ENCODE data around the gene ATXN7L1.
"Not testable (repeated sequence)": the region's sequence is repeated elsewhere in the genome, so short reads cannot be mapped to it uniquely, and the experiment has no call there.

Gene ATXN7L1

GRCh38 chr7:105718511-105718925 is 157.9 kb downstream of the ATXN7L1 start:
- no peak overlapping the region for H3K27ac ChIP-seq
- in situ Hi-C loops (cut with HindIII; ENCODE audit: low pct_ligation_motif_present, low sequenced_read_pairs), result no loop called here
- H3K4me3 ChIP-seq (ENCODE audit: low read depth, low read length), result no peak overlapping the region
- H3K36me3 ChIP-seq (replicated peaks), result no peaks in the 10 kb centered on the region
- TF ChIP-seq CTCF (IDR thresholded peaks at IDR 0.05; ENCODE audit: low read depth, low read length, missing control alignments), result no peak
- H3K27me3 ChIP-seq (replicated peaks), result no peaks in the 10 kb centered on the region
- DNase-seq, result no peak

DNA sequence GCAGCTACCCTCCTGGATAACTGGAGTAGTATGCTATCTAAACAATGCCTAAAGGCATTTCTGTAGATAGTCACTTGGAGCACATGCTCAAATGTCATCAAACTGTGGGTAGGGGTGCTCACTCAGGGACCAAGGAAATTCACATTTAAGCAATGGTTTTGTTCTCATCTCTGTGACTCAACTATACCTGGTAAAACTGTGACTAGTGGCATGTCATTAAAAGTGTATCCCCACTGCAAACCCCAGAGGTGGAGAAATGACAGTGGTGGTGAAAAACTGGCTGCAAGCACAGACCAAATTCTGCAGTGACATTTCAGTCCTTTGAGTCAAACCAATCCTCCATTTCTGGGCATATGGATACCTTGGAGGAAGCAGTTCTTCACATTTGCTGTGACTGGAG is 160.9 kb downstream of the ATXN7L1 start:
- DNase-seq, result no peak
- no peak for TF ChIP-seq CTCF (IDR thresholded peaks at IDR 0.05; ENCODE audit: low read depth, low read length, missing control alignments)
- Histone ChIP-seq H3K4me3 (ENCODE audit: low read depth, low read length) (no peak overlapping the region), H3K27ac (no peak overlapping the region), H3K27me3 (replicated peaks) (no peaks in the 10 kb centered on the region), H3K36me3 (replicated peaks) (no peaks in the 10 kb centered on the region)
- in situ Hi-C loops (cut with HindIII; ENCODE audit: low pct_ligation_motif_present, low sequenced_read_pairs), result no loop called here

- H3K27ac ChIP-seq, result no peak overlapping the region
- H3K27me3 ChIP-seq (replicated peaks), result no peaks in the 10 kb centered on the region
- no peaks in the 10 kb centered on the region for H3K36me3 ChIP-seq (replicated peaks)
- no peak for TF ChIP-seq CTCF (IDR thresholded peaks at IDR 0.05; ENCODE audit: low read depth, low read length, missing control alignments)
- no peak for DNase-seq
- no peak overlapping the region for H3K4me3 ChIP-seq (ENCODE audit: low read depth, low read length)
- in situ Hi-C loops (cut with HindIII; ENCODE audit: low pct_ligation_motif_present, low sequenced_read_pairs), result no loop called here
Measured at GRCh38 chr7:105713488-105714465, 162.6 kb downstream of the ATXN7L1 start.

- Histone ChIP-seq H3K27ac (no peak overlapping the region), H3K4me3 (ENCODE audit: low read depth, low read length) (no peak overlapping the region), H3K36me3 (replicated peaks) (no peaks in the 10 kb centered on the region), H3K27me3 (replicated peaks) (no peaks in the 10 kb centered on the region)
- in situ Hi-C loops (cut with HindIII; ENCODE audit: low pct_ligation_motif_present, low sequenced_read_pairs), result no loop called here
- no peak for TF ChIP-seq CTCF (IDR thresholded peaks at IDR 0.05; ENCODE audit: low read depth, low read length, missing control alignments)
- DNase-seq, result no peak
Measured at GRCh38 chr7:105712877-105713276, 163.5 kb downstream of the ATXN7L1 start.

GRCh38 chr7:105711726-105712402 is 164.5 kb downstream of the ATXN7L1 start:
- H3K36me3 ChIP-seq (replicated peaks), result no peaks in the 10 kb centered on the region
- TF ChIP-seq CTCF (IDR thresholded peaks at IDR 0.05; ENCODE audit: low read depth, low read length, missing control alignments), result no peak

DNA sequence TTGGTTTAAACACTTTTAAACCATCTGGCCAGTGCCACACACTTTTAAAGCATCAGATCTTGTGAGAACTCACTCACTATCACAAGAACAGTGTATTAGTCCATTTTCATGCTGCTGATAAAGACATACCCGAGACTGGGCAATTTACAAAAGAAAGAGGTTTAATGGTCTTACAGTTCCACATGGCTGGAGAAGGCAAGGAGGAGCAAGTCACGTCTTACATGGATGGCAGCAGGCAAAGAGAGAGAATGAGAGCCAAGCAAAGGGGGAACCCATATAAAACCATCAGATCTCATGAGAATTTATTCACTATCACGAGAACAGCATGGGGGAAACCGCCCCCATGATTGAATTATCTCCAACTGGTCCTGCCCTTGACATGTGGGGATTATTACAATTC is 165.7 kb downstream of the ATXN7L1 start:
- H3K27me3 ChIP-seq (replicated peaks); H3K27ac ChIP-seq; H3K36me3 ChIP-seq (replicated peaks); in situ Hi-C loops (cut with HindIII; ENCODE audit: low pct_ligation_motif_present, low sequenced_read_pairs); DNase-seq; H3K4me3 ChIP-seq (ENCODE audit: low read depth, low read length): not testable (repeated sequence)

More at GRCh38 chr7:105711726-105712402, 164.5 kb downstream of the ATXN7L1 start:
- H3K27ac ChIP-seq, result no peak overlapping the region
- no peak overlapping the region for H3K4me3 ChIP-seq (ENCODE audit: low read depth, low read length)
- in situ Hi-C loops (cut with HindIII; ENCODE audit: low pct_ligation_motif_present, low sequenced_read_pairs), result no loop called here
- no peak for DNase-seq
- no peaks in the 10 kb centered on the region for H3K27me3 ChIP-seq (replicated peaks)
